ENCODE measurements around the gene DGKE.
A peak's percentile ranks its signal among the peaks of the same experiment; 100 is the strongest.

Gene DGKE

DNA sequence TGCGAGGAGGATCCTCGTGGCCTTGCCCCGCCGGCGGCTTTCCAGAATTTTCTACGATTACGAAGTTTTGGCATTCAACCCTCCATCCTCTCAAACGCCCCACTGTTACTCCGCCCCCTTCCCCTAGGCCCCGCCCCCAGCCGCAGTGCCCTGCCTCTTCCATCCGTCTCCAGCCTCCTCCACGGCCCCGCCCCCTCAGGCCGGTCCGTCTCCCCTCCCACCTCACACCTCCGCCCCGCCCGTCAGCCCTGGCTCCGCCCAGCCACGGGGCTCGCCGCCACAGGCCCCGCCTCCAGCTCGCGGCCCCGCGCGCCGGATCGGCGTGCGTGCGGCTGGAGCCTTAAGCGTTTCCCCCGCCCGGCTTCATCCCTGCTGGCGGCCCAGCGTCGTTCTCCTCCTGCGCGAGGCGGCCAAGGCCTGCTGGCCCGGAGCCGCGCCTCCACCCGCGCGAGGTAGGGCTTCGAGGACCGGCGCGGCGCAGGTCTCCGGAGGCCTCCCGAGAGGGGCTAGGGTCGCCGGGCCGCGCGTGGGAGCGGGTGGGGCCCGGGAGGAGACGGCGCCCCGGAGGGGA, at the start of gene DGKE, which contains the start of gene C17orf67:
DGKE (plus strand) TSS at position 343 of the 571 bp plus-strand sequence. CDS start 645 bp downstream, outside the sequence.
C17orf67 (minus strand) TSS at position 112 of the 571 bp plus-strand sequence. CDS start 18,110 bp downstream, outside the sequence.
- TF ChIP-seq, protein P1, sequence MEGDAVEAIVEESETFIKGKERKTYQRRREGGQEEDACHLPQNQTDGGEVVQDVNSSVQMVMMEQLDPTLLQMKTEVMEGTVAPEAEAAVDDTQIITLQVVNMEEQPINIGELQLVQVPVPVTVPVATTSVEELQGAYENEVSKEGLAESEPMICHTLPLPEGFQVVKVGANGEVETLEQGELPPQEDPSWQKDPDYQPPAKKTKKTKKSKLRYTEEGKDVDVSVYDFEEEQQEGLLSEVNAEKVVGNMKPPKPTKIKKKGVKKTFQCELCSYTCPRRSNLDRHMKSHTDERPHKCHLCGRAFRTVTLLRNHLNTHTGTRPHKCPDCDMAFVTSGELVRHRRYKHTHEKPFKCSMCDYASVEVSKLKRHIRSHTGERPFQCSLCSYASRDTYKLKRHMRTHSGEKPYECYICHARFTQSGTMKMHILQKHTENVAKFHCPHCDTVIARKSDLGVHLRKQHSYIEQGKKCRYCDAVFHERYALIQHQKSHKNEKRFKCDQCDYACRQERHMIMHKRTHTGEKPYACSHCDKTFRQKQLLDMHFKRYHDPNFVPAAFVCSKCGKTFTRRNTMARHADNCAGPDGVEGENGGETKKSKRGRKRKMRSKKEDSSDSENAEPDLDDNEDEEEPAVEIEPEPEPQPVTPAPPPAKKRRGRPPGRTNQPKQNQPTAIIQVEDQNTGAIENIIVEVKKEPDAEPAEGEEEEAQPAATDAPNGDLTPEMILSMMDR (IDR thresholded peaks at IDR 0.05; ENCODE audit: insufficient read depth, low read depth, low read length, missing control alignments): no peak
- peak within 1 kb of the TSS; percentile 61 for H3K4me3 ChIP-seq (ENCODE audit: low read depth, low read length)
- peak; percentile 98 for DNase-seq (ENCODE audit: low read depth)

GRCh38 chr17:56785405-56785804, 48.5 kb upstream of the DGKE start:
- no peak for DNase-seq (ENCODE audit: low read depth)
- TF ChIP-seq, protein P1 (IDR thresholded peaks at IDR 0.05; ENCODE audit: insufficient read depth, low read depth, low read length, missing control alignments): no peak
- H3K4me3 ChIP-seq (ENCODE audit: low read depth, low read length): no peak overlapping the region

GRCh38 chr17:56785997-56786680, 47.8 kb upstream of the DGKE start:
- no peak for DNase-seq (ENCODE audit: low read depth)
- H3K4me3 ChIP-seq (ENCODE audit: low read depth, low read length): no peak overlapping the region
- TF ChIP-seq, protein P1 (IDR thresholded peaks at IDR 0.05; ENCODE audit: insufficient read depth, low read depth, low read length, missing control alignments): no peak

DNA sequence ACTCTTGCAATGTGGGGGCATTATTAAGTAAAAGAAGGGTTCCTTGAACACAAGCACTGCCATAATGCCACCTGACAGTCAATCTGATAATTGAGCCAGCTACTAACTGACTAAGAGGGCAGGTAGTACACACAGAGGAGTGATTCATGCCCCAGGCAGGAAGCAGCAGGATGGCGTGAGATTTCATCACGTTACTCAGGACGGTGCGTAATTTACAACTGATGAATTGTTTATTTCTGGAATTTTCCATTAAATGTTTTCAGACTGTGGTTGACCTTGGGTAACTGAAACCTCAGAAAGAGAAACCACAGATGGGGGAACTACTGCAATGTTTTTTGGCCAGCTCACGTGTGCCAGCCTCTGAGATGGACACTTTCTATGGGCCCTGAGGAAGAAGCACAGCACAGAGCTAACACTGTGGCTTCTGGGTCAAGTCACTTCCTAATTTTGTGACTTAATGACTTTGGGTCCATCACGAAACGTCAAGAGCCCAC, 46.9 kb upstream of the DGKE start:
- H3K4me3 ChIP-seq (ENCODE audit: low read depth, low read length): no peak overlapping the region
- TF ChIP-seq, protein P1 (IDR thresholded peaks at IDR 0.05; ENCODE audit: insufficient read depth, low read depth, low read length, missing control alignments): no peak
- DNase-seq (ENCODE audit: low read depth): peak; percentile 55

- TF ChIP-seq, protein P1 (IDR thresholded peaks at IDR 0.05; ENCODE audit: insufficient read depth, low read depth, low read length, missing control alignments): no peak
- no peak overlapping the region for H3K4me3 ChIP-seq (ENCODE audit: low read depth, low read length)
- DNase-seq (ENCODE audit: low read depth): no peak
Measured at GRCh38 chr17:56792267-56792666, 41.7 kb upstream of the DGKE start.

DNA sequence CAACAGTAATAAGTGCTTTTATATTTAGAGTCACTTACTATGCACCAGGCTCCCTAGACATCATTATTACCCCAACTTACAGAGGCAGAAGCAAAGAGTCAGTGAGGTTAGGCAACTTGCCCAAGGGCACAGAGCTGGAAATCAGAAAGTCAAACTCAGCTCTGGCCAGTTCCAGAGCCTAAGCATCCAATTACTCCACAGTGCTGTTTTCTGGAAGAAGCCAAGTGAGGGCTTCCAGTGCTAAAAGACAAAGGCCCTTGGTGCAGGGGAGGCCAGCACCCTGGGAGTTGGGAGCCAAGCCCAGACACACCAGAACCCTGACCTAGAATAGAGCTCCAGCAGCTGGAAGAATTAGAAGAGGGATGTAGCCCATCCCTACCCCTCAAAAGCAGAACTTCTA, 40.4 kb upstream of the DGKE start:
- DNase-seq (ENCODE audit: low read depth): no peak
- no peak overlapping the region for H3K4me3 ChIP-seq (ENCODE audit: low read depth, low read length)
- TF ChIP-seq, protein P1 (IDR thresholded peaks at IDR 0.05; ENCODE audit: insufficient read depth, low read depth, low read length, missing control alignments): no peak

Measured in GM12865 (cell line).